Measurements from ENCODE around the gene KCNG2.

Gene KCNG2

DNA sequence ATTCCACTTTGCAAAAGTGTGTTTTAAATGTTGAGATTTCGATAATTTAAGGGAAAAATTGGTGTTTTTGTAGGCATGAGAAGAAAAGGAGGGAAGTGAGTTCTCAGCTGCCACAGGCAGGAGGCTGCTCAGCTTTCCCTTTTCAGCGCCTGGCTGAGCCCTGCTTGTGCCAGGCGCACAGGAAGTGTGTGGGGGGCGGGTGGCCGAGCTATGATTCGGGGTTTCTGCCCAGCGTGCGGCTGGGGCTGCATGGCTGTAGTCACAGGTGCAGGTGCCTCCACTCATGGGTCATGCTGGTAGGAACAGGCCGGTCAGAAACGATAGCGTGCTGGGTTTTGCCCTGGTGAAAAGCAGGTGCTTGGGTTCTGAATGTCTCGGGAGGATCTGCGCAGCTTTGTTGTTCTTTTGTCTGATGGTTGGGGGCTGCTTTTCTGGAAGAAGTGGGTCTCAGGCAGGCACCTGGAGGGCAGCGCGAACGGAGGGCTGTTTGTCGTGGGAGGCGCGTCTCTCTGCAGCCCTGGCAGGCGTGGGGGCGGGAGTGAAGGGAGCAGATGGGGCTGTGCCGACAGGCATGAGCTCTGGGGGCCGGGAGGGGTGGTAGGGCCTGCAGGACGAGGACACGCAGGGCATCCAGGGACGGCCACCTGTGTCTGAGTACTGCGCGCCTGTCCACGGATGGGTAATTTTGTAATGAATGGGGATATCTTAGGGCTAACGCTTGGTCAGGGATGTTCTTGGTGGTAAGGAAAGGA is 2.1 kb downstream of the KCNG2 start:
- DNase-seq (ENCODE audit: low read depth in 3 of 3): no peak

DNA sequence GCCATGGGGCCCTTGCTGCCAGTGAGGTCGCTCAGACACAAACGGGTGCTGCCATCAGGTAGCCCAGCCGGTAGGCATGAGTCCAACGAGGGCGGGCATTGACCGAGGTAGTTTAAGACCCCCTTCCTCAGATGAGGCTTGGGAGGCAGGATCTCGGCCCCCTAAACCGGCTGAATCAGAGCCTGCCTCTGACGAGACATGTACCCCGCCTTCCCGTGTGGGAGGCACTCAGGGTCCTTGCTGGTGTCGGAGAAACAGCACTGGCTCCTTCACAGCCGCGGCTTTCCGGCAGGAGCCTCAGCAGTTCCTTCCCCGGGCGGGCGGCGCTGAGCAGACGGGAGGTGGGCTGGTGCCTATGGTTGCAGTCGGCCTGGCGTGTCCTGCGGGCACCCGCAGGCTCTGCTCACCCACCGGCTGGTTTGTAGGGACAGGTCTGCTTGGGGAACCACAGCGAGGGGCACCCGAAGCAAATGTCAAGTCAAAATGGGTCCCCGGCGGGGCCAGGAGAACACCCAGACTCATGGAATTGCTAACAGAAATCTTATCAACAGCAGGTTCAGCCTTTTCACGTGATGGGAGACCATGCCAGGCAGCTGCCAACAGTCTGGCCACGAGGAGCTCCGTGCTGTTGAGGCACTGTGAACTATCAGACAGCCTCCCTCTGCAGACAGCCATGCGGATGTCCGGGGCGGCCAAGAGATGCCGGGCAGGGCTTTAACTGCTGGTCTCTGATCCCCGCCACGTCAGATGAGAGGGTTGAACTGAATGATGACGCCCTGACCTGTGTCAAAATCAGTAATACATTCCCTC is 2.8 kb downstream of the KCNG2 start:
- DNase-seq (ENCODE audit: low read depth in 3 of 3): no peak

DNA sequence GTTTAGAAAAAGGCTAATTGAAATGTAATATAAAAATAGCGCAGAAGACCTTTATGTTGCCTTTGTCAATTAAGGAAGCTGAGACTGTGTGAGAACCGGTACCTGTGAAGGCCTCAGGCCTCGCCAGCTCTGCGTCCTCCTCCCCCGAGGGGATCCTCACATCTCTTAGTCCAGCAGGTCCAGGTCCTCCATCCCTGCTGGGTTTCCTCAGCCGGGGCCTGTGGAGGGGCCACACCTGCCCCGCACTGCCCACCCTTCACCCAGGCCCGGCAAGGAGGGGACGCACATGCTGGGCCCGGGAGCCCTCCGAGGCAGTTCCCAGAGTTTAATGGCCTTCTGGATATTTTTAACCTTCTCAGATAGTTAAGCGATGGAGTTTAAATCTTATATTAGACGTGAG is 3.5 kb downstream of the KCNG2 start:
- DNase-seq (ENCODE audit: low read depth in 3 of 3): no peak

- no peak for DNase-seq (ENCODE audit: low read depth in 3 of 3)
These were observed 3.9 kb downstream of the KCNG2 start for GRCh38 chr18:79801641-79802040.

GRCh38 chr18:79802298-79802697 is 4.6 kb downstream of the KCNG2 start:
- DNase-seq (ENCODE audit: low read depth in 3 of 3): no peak

DNA sequence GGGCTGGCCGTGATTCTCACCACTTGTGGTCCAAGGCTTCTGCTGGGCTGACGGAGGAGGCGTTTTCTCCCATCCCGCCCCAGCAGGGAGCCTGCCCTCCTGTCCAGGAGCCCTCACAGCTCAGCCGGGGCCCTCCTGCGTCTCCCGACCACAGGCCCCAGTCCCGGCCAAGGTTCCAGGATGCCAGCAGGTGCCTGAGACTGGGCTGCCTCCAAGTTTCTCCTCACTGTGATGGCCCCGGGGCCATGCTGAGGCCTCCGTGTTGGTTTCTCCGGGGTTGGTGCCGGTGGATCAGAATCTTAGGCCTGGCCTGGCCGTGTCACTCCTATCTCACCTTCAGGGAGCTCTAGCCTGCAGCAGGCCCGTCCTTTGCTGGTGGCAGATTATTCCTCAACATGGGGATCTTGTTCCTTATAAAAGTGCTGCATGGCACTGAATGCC is 5.9 kb downstream of the KCNG2 start:
- DNase-seq (ENCODE audit: low read depth in 3 of 3): no peak

DNA sequence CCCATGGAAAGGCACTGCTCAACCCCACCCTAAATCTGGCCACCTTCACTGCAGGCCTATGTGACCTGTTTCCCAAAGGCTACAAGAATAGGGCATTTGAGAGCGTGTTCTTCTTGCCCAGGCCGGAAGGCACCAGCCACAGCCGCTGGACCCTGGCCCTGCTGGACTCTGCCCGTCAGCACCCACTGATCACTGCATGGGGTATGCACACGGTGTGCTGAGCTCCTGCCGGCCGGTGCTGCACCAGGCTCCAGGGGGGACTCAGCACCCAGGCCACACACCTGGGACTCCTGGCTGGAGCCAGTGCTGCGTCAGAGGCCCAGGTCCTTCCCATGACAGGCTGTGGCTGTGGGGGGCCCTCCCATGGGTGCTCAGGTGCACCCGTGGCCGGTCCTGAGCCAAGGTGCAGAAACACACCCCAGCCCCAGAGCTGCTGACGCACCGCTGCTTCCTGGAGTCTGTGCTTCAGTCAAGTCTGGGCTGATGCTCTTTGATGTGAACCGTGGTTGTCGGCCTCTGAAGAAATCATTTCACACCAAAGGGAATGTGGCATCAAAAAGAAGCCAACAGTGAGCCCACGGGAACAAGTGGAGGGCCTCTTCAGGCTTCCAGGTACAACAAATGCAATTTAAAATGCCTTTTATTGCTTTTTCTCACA is 6.5 kb downstream of the KCNG2 start:
- DNase-seq (ENCODE audit: low read depth in 3 of 3): no peak

DNA sequence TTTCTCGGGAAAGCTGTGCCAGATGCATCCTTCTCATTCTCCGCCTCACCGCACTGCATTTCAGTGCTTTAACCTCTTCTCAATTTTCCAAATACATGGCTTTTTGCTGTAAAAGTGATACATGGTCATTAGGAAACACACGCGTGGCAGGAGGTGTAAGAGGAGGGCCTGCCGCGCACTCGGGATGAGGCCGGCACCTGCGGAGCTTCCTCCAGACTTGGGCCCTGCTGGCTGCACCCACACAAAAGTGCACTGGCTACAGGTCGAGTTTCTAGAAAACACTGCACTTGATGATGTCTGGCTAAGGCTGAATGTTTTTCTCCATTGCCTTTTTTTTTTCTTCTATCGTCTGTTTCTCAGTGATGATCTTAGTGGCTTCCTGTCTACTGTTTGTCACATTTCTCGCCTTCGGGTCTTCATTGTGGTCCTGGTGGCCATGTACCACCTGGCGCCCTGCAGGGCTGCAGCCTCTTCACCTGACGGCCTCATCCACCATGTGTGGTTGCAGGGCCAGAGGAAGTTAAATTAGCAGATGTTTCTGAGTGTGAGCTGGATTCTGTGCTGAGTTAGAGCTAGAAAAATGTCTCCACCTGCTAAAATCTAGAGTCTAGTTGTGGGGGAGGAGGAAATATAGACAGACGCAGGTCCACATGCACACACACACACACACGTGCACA is 7.6 kb downstream of the KCNG2 start:
- no peak for DNase-seq (ENCODE audit: low read depth in 3 of 3)

GRCh38 chr18:79805926-79806487 is 8.3 kb downstream of the KCNG2 start:
- DNase-seq (ENCODE audit: low read depth in 3 of 3): no peak

GRCh38 chr18:79806976-79807841 is 9.5 kb downstream of the KCNG2 start:
- DNase-seq (ENCODE audit: low read depth in 3 of 3): no peak

- DNase-seq (ENCODE audit: low read depth in 3 of 3): no peak
These were observed 11.9 kb downstream of the KCNG2 start for GRCh38 chr18:79809482-79810192.

- DNase-seq (ENCODE audit: low read depth in 3 of 3): no peak
These were observed 14.3 kb downstream of the KCNG2 start for GRCh38 chr18:79812052-79812451.

DNA sequence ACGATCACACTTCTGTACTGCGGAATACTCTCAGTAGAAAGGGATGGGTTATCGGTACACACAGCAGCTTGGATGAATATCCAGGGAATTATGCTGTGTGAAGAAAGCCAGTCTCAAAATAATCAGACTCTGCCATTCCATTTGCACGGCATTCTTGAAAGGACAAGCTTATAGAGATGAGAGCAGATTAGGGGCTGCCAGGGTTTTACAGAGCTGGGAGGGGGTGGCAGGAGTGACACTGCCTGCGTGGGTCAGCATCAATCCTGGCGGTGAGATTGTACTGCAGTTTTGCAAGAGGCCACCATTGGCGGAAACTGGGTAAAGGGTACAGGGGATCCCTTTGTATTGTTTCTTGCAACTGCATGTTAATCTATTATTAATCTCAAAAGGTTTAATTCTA is 16.6 kb downstream of the KCNG2 start:
- DNase-seq (ENCODE audit: low read depth in 3 of 3): no peak

DNA sequence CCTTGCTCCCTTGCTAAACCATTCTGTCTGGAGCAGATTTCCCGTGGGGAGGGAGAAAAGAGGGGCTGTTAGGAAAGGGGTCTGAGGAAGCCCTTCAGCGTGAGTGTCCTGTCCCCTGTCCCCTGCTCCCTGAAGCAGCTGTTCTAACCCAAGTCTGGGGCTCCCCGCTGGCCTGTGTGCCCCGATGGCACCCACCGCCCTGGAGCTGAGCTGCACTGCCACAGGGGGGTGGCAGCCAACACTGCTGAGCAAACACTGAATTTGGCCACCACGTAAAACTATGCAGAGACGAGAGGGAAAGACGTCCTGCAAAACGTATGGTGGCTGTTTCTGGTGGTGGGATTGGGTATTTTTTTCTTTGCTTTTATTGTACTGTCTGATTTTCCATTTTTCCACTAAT is 17.9 kb downstream of the KCNG2 start:
- DNase-seq (ENCODE audit: low read depth in 3 of 3): no peak

DNA sequence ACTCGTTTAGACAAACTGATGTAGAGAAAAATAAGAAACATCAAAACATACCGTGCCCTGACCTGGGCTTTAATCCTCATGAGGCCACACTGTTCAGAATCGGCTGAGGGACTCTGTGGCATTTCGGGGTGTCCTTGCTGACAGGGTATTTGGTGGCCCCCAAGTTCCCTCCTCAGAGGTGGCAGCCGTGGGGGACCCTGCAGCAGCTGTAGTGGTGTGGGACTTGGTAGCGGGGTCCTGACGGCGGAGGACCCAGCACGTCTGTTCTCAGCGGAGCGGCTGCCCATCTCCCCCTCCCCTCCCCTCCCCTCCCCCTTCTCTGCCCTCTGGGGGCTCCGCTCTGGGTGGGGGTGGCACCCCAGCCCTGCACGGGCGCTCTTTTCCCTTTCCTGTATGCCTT is 18.4 kb downstream of the KCNG2 start:
- DNase-seq (ENCODE audit: low read depth in 3 of 3): no peak

DNA sequence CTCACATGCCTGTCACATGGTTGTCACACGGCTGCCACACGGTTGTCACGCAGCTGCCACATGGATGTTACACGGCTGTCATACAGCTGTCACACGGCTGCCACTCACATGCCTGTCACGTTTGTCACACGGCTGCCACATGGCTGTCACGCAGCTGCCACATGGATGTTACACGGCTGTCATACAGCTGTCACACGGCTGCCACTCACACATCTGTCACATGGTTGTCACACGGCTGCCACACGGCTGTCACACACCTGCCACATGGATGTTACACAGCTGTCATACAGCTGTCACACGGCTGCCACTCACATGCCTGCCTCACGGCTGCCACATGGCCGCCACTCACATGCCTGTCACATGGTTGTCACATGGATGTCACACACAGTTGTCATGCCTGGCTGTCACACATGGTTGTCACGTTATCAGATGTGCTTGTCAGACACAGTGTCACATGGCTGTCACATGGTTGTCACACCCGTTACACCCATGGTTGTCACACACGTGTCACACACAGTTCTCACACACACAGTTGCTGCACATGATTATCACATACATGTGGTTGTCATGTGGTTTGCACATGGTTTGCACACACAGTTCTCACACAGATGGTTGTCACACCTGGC is 19.4 kb downstream of the KCNG2 start:
- no peak for DNase-seq (ENCODE audit: low read depth in 3 of 3)

GRCh38 chr18:79817607-79817998 is 19.9 kb downstream of the KCNG2 start:
- no peak for DNase-seq (ENCODE audit: low read depth in 3 of 3)

DNA sequence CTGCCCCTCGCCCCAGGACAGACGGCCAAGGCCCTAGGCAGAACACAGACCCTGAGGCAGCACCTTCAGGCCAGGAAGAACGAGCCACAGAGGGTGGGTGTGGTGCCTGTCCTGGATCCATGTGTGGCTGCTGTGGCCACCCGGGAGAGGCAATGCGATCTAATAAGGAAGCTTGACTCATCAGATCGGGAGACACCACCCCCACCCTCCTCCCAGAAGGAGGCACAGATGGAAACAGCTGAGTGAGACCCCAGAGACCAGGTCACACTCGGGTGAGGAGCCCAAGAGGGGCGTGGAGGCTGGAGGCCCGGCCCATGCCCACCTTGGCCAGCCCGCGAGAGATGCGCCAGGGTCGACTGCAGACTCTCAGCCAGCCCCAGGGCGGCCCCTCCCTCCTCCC is 20.3 kb downstream of the KCNG2 start:
- DNase-seq (ENCODE audit: low read depth in 3 of 3): no peak

DNA sequence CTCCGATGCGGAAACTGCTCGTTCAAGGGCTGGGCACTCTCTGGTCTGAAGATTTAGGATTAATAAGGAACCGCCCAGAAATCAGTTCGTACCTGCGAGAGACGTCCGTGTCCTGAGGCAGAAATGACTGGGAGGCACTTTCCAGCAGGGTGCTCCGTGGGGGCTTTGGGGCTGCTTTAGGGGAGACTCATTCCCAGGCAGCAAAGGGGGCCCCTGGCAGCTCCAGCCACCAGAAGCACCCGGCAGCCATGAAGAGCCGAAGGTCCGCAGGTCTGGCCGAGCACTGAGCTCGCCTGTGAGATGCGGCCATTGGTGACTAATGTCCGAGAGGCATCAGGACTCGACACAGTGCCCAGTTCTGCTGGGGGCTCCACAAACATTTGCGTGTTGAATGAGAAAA is 20.9 kb downstream of the KCNG2 start:
- DNase-seq (ENCODE audit: low read depth in 3 of 3): no peak
